Measurements from ENCODE around the gene COA8.

DNA sequence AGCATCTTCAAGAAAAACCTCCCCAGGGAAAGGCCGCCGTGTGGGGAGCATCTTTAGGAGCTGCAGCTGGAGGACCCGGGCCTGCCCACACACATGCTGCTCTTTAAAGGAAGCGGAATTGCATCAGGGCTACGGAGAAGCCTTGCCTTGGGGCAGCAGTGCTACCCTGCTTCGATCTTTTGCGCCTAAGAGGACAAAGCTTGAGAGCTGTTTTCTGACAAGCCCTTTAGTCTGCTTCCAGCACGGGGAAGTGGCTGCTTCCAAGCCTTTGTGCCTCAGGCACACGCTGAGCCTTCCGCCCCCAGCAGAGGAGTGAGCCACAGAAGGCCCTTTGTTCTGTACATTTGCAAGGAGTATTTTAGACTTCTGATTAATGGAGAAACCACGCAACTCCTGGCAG, 31.5 kb downstream of the COA8 start:
- TF ChIP-seq POLR2A (IDR thresholded peaks at IDR 0.05), result no peak
- TF ChIP-seq, protein P1, sequence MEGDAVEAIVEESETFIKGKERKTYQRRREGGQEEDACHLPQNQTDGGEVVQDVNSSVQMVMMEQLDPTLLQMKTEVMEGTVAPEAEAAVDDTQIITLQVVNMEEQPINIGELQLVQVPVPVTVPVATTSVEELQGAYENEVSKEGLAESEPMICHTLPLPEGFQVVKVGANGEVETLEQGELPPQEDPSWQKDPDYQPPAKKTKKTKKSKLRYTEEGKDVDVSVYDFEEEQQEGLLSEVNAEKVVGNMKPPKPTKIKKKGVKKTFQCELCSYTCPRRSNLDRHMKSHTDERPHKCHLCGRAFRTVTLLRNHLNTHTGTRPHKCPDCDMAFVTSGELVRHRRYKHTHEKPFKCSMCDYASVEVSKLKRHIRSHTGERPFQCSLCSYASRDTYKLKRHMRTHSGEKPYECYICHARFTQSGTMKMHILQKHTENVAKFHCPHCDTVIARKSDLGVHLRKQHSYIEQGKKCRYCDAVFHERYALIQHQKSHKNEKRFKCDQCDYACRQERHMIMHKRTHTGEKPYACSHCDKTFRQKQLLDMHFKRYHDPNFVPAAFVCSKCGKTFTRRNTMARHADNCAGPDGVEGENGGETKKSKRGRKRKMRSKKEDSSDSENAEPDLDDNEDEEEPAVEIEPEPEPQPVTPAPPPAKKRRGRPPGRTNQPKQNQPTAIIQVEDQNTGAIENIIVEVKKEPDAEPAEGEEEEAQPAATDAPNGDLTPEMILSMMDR (IDR thresholded peaks at IDR 0.05), result no peak
